GM23338 (cell line): ENCODE results near the gene XIST.
A peak's percentile ranks its signal among the peaks of the same experiment; 100 is the strongest.

Source experiments
- EZH2 ChIP-seq: fragments of 200-600 bp; sonication (generic); IDR thresholded peaks from one replicate; pipeline ENCODE4 v1.8.0; 2017; ENCODE audit warnings: antibody characterized with exemption, mild to moderate bottlenecking, low read depth; ENCODE audit not compliant: unreplicated experiment
- TF ChIP-seq, protein P1 (sequence below), 2 experiments: fragments of 200-600 bp in 1 of 2; sonication (generic) in 1 of 2; conservative IDR thresholded peaks; 2 replicates each; pipeline versions ENCODE4 v1.5.1 to v1.6.1; 2016 to 2017; ENCODE audit warnings: antibody characterized with exemption in 2 of 2, low read depth in 2 of 2, mild to moderate bottlenecking in 2 of 2, moderate library complexity in 1 of 2

DNA sequence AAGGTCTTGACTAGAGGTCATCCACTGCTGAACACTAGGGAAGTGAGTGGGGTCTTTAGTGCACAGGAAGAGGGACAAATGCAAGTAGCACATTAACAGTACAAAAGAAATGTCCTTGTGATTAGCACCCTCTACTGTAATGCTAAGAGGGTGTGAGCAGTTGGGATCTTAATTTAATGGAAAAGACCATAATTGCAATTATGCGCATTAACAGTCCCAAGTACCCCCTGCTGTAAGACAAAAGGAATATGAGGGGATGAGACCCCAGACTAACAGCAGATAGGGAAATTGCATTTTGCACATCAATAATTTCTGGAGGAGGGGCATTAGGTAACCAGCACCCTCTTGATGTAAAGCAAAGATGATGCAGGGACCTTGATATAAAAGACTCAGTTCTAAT, 4.5 kb downstream of the XIST start:
- TF ChIP-seq, protein P1, sequence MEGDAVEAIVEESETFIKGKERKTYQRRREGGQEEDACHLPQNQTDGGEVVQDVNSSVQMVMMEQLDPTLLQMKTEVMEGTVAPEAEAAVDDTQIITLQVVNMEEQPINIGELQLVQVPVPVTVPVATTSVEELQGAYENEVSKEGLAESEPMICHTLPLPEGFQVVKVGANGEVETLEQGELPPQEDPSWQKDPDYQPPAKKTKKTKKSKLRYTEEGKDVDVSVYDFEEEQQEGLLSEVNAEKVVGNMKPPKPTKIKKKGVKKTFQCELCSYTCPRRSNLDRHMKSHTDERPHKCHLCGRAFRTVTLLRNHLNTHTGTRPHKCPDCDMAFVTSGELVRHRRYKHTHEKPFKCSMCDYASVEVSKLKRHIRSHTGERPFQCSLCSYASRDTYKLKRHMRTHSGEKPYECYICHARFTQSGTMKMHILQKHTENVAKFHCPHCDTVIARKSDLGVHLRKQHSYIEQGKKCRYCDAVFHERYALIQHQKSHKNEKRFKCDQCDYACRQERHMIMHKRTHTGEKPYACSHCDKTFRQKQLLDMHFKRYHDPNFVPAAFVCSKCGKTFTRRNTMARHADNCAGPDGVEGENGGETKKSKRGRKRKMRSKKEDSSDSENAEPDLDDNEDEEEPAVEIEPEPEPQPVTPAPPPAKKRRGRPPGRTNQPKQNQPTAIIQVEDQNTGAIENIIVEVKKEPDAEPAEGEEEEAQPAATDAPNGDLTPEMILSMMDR (conservative IDR thresholded peaks at IDR 0.05; ENCODE audit: low read depth in 2 of 2): 0 out of 4 replicates have a peak, but pooled peaks of 1 of the 2 experiments have one; percentile 2
- no peak for TF ChIP-seq EZH2
